ENCODE data around the gene NEURL1B.
A peak's percentile ranks its signal among the peaks of the same experiment; 100 is the strongest.

NEURL1B gene

GRCh38 chr5:172736508-172737135, 95.6 kb downstream of the NEURL1B start:
- no peak for DNase-seq

- no peak for DNase-seq
Measured at GRCh38 chr5:172739375-172739774, 98.3 kb downstream of the NEURL1B start.

GRCh38 chr5:172740428-172741205, 99.6 kb downstream of the NEURL1B start:
- DNase-seq: peak; percentile 87
